ENCODE data around the gene CXCR3.

DNA sequence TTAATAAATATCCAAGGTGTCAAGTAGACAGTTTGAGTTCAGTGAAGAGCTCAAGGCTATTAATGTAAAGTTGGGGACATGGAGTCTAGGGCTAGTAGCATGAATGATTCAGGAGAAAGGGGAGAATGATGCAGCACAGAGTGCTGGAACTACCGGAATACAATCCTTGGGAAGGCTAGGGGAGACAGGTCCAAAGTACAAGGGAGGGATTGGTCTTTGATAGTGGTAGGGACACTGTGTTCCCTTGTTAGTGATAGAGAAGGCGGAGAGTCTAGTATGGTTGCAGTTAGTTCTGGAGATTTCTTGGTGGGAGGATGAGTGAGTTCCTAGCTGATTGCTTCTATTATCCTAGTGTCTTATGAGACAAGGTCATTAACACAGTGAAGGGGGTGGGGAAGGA is 31.4 kb downstream of the CXCR3 start:
- TF ChIP-seq POLR2A (IDR thresholded peaks at IDR 0.05; ENCODE audit: low read depth), result no peak
- TF ChIP-seq CTCF (IDR thresholded peaks at IDR 0.05), result no peak
- no peak for TF ChIP-seq POLR2AphosphoS5 (IDR thresholded peaks at IDR 0.05)
- TF ChIP-seq EP300 (IDR thresholded peaks at IDR 0.05), result no peak
